ACHN (cell line): ENCODE results near the gene CCDC106.

Source experiments
- DNase-seq: peaks from one replicate; pipeline ENCODE4 v3.0.0-alpha.2; 2015
- in situ Hi-C: cut with HindIII; loops from 2 replicates; pipeline ENCODE4 v1.10.0; 2017; ENCODE audit warnings: low sequenced_read_pairs, low pct_ligation_motif_present, low pct_unique_long_range_greater_than_20kb

Gene CCDC106

GRCh38 chr19:55611983-55612645 is 35.9 kb upstream of the CCDC106 start:
- DNase-seq: no peak
- in situ Hi-C loops: no loop called here

GRCh38 chr19:55613396-55613795 is 34.6 kb upstream of the CCDC106 start:
- in situ Hi-C loops: no loop called here
- no peak for DNase-seq

- DNase-seq: no peak
- in situ Hi-C loops: no loop called here
Measured at GRCh38 chr19:55613930-55614710, 33.9 kb upstream of the CCDC106 start.

- DNase-seq: no peak
- in situ Hi-C loops: no loop called here
Measured at GRCh38 chr19:55614711-55615542, 33.1 kb upstream of the CCDC106 start.

GRCh38 chr19:55615543-55616394 is 32.2 kb upstream of the CCDC106 start:
- in situ Hi-C loops: no loop called here
- DNase-seq: no peak

GRCh38 chr19:55616395-55616875 is 31.6 kb upstream of the CCDC106 start:
- in situ Hi-C loops: no loop called here
- DNase-seq: no peak

- in situ Hi-C loops: no loop called here
Measured at GRCh38 chr19:55617426-55617825, 30.6 kb upstream of the CCDC106 start.

GRCh38 chr19:55618426-55618825 is 29.6 kb upstream of the CCDC106 start:
- in situ Hi-C loops: no loop called here
- DNase-seq: no peak

More at GRCh38 chr19:55617426-55617825, 30.6 kb upstream of the CCDC106 start:
- DNase-seq: no peak

GRCh38 chr19:55619286-55619685 is 28.7 kb upstream of the CCDC106 start:
- in situ Hi-C loops: no loop called here

GRCh38 chr19:55620410-55621204 is 27.4 kb upstream of the CCDC106 start:
- DNase-seq: no peak
- in situ Hi-C loops: loop anchor here (10.0 kb wide), 1 partner anchor 106 kb away; no protein-coding TSS in a partner anchor

More at GRCh38 chr19:55619286-55619685, 28.7 kb upstream of the CCDC106 start:
- DNase-seq: no peak

- in situ Hi-C loops: loop anchor here (10.0 kb wide), 1 partner anchor 106 kb away; no protein-coding TSS in a partner anchor
- no peak for DNase-seq
Measured at GRCh38 chr19:55621205-55621672, 26.8 kb upstream of the CCDC106 start.

- in situ Hi-C loops: loop anchor here (10.0 kb wide), 1 partner anchor 107 kb away; no protein-coding TSS in a partner anchor
- no peak for DNase-seq
Measured at GRCh38 chr19:55621673-55622231, 26.3 kb upstream of the CCDC106 start.

- in situ Hi-C loops: loop anchor here (10.0 kb wide), 1 partner anchor 108 kb away; no protein-coding TSS in a partner anchor
- no peak for DNase-seq
Measured at GRCh38 chr19:55622242-55622969, 25.6 kb upstream of the CCDC106 start.

- DNase-seq: no peak
- in situ Hi-C loops: loop anchor here (10.0 kb wide), 1 partner anchor 108 kb away; no protein-coding TSS in a partner anchor
Measured at GRCh38 chr19:55623130-55623529, 24.9 kb upstream of the CCDC106 start.

- no peak for DNase-seq
- in situ Hi-C loops: loop anchor here (10.0 kb wide), 1 partner anchor 109 kb away; no protein-coding TSS in a partner anchor
Measured at GRCh38 chr19:55623561-55623960, 24.5 kb upstream of the CCDC106 start.
